K562 (cell line): ENCODE data around the gene ARHGAP9. TPM values are rescaled to one million over a fixed set of nuclear protein-coding genes. Genes with fewer than 3 reads are reported as not detected.

Experiments used
- ATAC-seq: fragments of 200-7000 bp; cut with Tn5 transposase; 3 replicates; pipeline ENCODE4 v1.9.1; 2020; ENCODE audit warnings: moderate library complexity
- BruUV-seq: library from RNA; stranded (reverse); fragments of 400-500 nt; replicated peaks from 2 replicates; lab custom pipeline; 2021; lab: Mats Ljungman, UMichigan
- CTCF ChIA-PET: fragments of 300-600 bp; formaldehyde crosslinking; extraction: SDS; loops from one replicate; lab custom pipeline; 2021; ENCODE audit warnings: low intra/inter-chr PET ratio; lab: Yijun Ruan, JAX
- POLR2A ChIA-PET: fragments of 300-600, 350-650 bp; sonication (Branson Sonifier 250); formaldehyde crosslinking; extraction: SDS; loops from one replicate; lab custom pipeline; 2021; ENCODE audit warnings: antibody characterized with exemption, inconsistent platforms; lab: Yijun Ruan, JAX
- DNase-seq, 4 experiments: peaks; one replicate each; pipeline versions ENCODE4 v3.0.0 to v3.0.0-alpha.2; 2011 to 2018; ENCODE audit warnings: low spot score in 3 of 4, mixed read lengths in 3 of 4; ENCODE audit errors: extremely low read depth in 1 of 4
- FAIRE-seq: peaks from 2 replicates; lab custom pipeline; 2011; peaks lifted over from hg19 to GRCh38; lab: Jason Lieb, UNC
- H2AFZ ChIP-seq: 2 replicates; pipeline ENCODE4 v1.6.0; 2011; ENCODE audit warnings: low read depth, low read length, control low read depth, inconsistent platforms
- H3K27ac ChIP-seq: fragments of 200-600 bp; 3 replicates; pipeline ENCODE4 v1.8.0; 2011; ENCODE audit warnings: low read depth, mild to moderate bottlenecking, control low read depth, inconsistent platforms, low read length, moderate library complexity, mixed read lengths; ENCODE audit errors: extremely low read depth
- H3K27me3 ChIP-seq, 2 experiments: fragments of 300-600 bp in 1 of 2; 2 replicates in 1 of 2; 3 replicates in 1 of 2; pipeline versions ENCODE4 v1.6.0 to v1.8.0; 2011; ENCODE audit warnings: inconsistent platforms in 2 of 2, low read length in 2 of 2, mild to moderate bottlenecking in 1 of 2, mixed read lengths in 1 of 2, moderate library complexity in 1 of 2; ENCODE audit not compliant: control insufficient read depth in 2 of 2, insufficient read depth in 2 of 2
- H3K36me3 ChIP-seq: fragments of 300-600 bp; 3 replicates; pipeline ENCODE4 v1.8.0; 2011; ENCODE audit warnings: mild to moderate bottlenecking, low read length, inconsistent platforms; ENCODE audit not compliant: control insufficient read depth, insufficient read depth
- H3K4me1 ChIP-seq, 2 experiments: fragments of 200-600 bp in 1 of 2; replicated peaks in 1 of 2; 2 replicates in 1 of 2; 3 replicates in 1 of 2; pipeline versions ENCODE4 v1.5.1 to v1.8.0; 2011; ENCODE audit warnings: inconsistent platforms in 2 of 2, low read length in 2 of 2, mild to moderate bottlenecking in 1 of 2, mixed read lengths in 1 of 2, moderate library complexity in 1 of 2; ENCODE audit not compliant: control insufficient read depth in 2 of 2, insufficient read depth in 2 of 2
- H3K4me2 ChIP-seq: 2 replicates; pipeline ENCODE4 v1.6.1; 2011; ENCODE audit warnings: low read length, control low read depth, inconsistent platforms, mixed read lengths; ENCODE audit not compliant: insufficient read depth
- H3K4me3 ChIP-seq: fragments of 200-600 bp; sonication (generic), shearing (Covaris generic); 2 replicates; pipeline ENCODE4 v1.5.1; 2016; ENCODE audit warnings: control low read depth, inconsistent platforms
- H3K79me2 ChIP-seq: fragments of 200-600 bp; 3 replicates; pipeline ENCODE4 v1.8.0; 2011; ENCODE audit warnings: low read length, inconsistent platforms; ENCODE audit not compliant: control insufficient read depth, insufficient read depth
- H3K9ac ChIP-seq, 2 experiments: 2 replicates each; pipeline versions ENCODE4 v1.6.0 to v1.6.1; 2011; ENCODE audit warnings: low read depth in 2 of 2, low read length in 2 of 2, control low read depth in 1 of 2, inconsistent platforms in 1 of 2, mild to moderate bottlenecking in 1 of 2, mixed read lengths in 1 of 2; ENCODE audit not compliant: insufficient read depth in 1 of 2
- H3K9me1 ChIP-seq: one replicate; pipeline ENCODE4 v1.6.0; 2011; ENCODE audit warnings: inconsistent platforms, mild to moderate bottlenecking, low read length, moderate library complexity; ENCODE audit not compliant: control insufficient read depth, insufficient read depth
- H3K9me3 ChIP-seq: replicated peaks from 2 replicates; pipeline ENCODE4 v1.5.1; 2011; ENCODE audit warnings: low read depth, low read length, inconsistent platforms; ENCODE audit not compliant: control insufficient read depth, insufficient read depth
- H4K20me1 ChIP-seq: replicated peaks from 2 replicates; pipeline ENCODE4 v1.6.1; 2011; ENCODE audit warnings: low read length, inconsistent platforms, mixed read lengths; ENCODE audit not compliant: control insufficient read depth, insufficient read depth
- ARID1B ChIP-seq: fragments of 450-650 bp; IDR thresholded peaks from 2 replicates; pipeline ENCODE4 v1.6.1; 2016; ENCODE audit warnings: antibody characterized with exemption, mild to moderate bottlenecking, inconsistent platforms
- ASH1L ChIP-seq: fragments of 450-650 bp; IDR thresholded peaks from 2 replicates; pipeline ENCODE4 v1.6.1; 2018; ENCODE audit warnings: borderline replicate concordance, mild to moderate bottlenecking, low read depth; ENCODE audit not compliant: partially characterized antibody
- HDGF ChIP-seq: fragments of 450-650 bp; IDR thresholded peaks from 2 replicates; pipeline ENCODE4 v1.6.1; 2016
- IFI16 ChIP-seq: fragments of 250-450 bp; sonication (Bioruptor Pico); IDR thresholded peaks from 2 replicates; pipeline ENCODE4 v2.1.2; 2022; ENCODE audit warnings: mild to moderate bottlenecking, inconsistent platforms
- MTF1 ChIP-seq: fragments of 250-450 bp; sonication (Bioruptor Pico); IDR thresholded peaks from 2 replicates; pipeline ENCODE4 v1.9.0; 2021; ENCODE audit warnings: moderate library complexity, mild to moderate bottlenecking, inconsistent platforms, borderline replicate concordance
- PYGO2 ChIP-seq: fragments of 450-650 bp; IDR thresholded peaks from 2 replicates; pipeline ENCODE4 v1.6.1; 2016; ENCODE audit warnings: mild to moderate bottlenecking, missing genetic modification characterization, moderate library complexity, missing compliant biosample characterization
- RBM15 ChIP-seq: fragments of 200-400 bp; formaldehyde crosslinking; IDR thresholded peaks from 2 replicates; pipeline ENCODE4 v1.6.1; 2018; ENCODE audit warnings: mild to moderate bottlenecking, low read length, moderate library complexity; ENCODE audit not compliant: insufficient read depth
- SAP30 ChIP-seq: fragments of 200-600 bp; sonication (generic); IDR thresholded peaks from 2 replicates; pipeline ENCODE4 v1.6.1; 2012; ENCODE audit warnings: borderline replicate concordance, low read depth, mild to moderate bottlenecking, moderate library complexity, low read length, control low read depth, inconsistent platforms; ENCODE audit not compliant: insufficient read depth, poor library complexity, severe bottlenecking
- TARDBP ChIP-seq: fragments of 450-650 bp; IDR thresholded peaks from 2 replicates; pipeline ENCODE4 v1.6.1; 2016
- ZNF121 ChIP-seq: sonication (generic); formaldehyde crosslinking; conservative IDR thresholded peaks from 2 replicates; pipeline ENCODE4 v1.8.0; 2022; ENCODE audit warnings: missing genetic modification reagents
- WGBS: fragments of 100-300 bp; shearing (Covaris generic); methylation state at CpG from one replicate; pipeline ENCODE4 v1.1.6; 2016; ENCODE audit warnings: low coverage, mixed read lengths; ENCODE audit not compliant: insufficient coverage; ENCODE audit errors: missing lambda C conversion rate; 5-methylcytosine and 5-hydroxymethylcytosine counted together
- in situ Hi-C: fragments of 300-500 bp; cut with MboI; formaldehyde crosslinking; loops from 4 replicates; pipeline ENCODE4 v1.15.0; 2018; ENCODE audit warnings: inconsistent platforms, mixed read lengths
- intact Hi-C: fragments of 100-400 bp; cut with micrococcal nuclease; formaldehyde crosslinking; loops from 2 replicates; pipeline ENCODE4 v1.14.2; 2022
- polyA plus RNA-seq, 8 experiments: library from polyadenylated mRNA; depleted of rRNA in 4 of 8; stranded (reverse) in 5 of 8; unstranded in 3 of 8; fragments of >200 nt; fragmentation: Nextera tagmentation in 2 of 8; fragmentation: Illumina TruSeq in 1 of 8; extraction: Ambion mirVana in 2 of 8; extraction: Trizol in 1 of 8; gene quantifications; 2 replicates each; pipeline versions ENCODE4 v1.2.1 to v1.2.3, GENCODE V29; 2011 to 2014; ENCODE audit warnings: inconsistent platforms in 1 of 8, missing spikeins in 1 of 8
- total RNA-seq, 7 experiments: library from RNA; depleted of rRNA in 6 of 7; stranded (reverse); fragments of >200 nt in 6 of 7; fragmentation: Illumina TruSeq in 2 of 7; extraction: Trizol in 2 of 7; gene quantifications; 2 replicates each; pipeline versions ENCODE4 v1.2.1 to v1.2.3, GENCODE V29; 2011 to 2021; ENCODE audit warnings: low replicate concordance in 1 of 7
- TF ChIP-seq, protein P1 (sequence below): sonication (generic); formaldehyde crosslinking; IDR thresholded peaks from 2 replicates; pipeline ENCODE4 v1.8.0; 2022; ENCODE audit warnings: missing genetic modification reagents, mild to moderate bottlenecking, borderline replicate concordance
- TF ChIP-seq, protein P2 (sequence below): fragments of 150-350 bp; IDR thresholded peaks from 2 replicates; pipeline ENCODE4 v1.6.1; 2014; ENCODE audit warnings: low read depth, mild to moderate bottlenecking, low read length, borderline replicate concordance
- TF ChIP-seq, protein P3 (sequence below): fragments of 200-800 bp; sonication (Bioruptor generic); IDR thresholded peaks from 2 replicates; pipeline ENCODE4 v1.6.1; 2017; ENCODE audit warnings: missing genetic modification characterization, missing compliant biosample characterization
- TF ChIP-seq, protein P4 (sequence below): fragments of 250-450 bp; sonication (Bioruptor Pico); IDR thresholded peaks from 2 replicates; pipeline ENCODE4 v1.5.0; 2022; ENCODE audit warnings: mild to moderate bottlenecking

The ARHGAP9 gene
- total and polyA plus RNA-seq, 9 of the 15 experiments (the other 6 are each of a cell fraction or from before 2014, with no cell fraction given): 1.5 to 10.2 (median 5.1) TPM

DNA sequence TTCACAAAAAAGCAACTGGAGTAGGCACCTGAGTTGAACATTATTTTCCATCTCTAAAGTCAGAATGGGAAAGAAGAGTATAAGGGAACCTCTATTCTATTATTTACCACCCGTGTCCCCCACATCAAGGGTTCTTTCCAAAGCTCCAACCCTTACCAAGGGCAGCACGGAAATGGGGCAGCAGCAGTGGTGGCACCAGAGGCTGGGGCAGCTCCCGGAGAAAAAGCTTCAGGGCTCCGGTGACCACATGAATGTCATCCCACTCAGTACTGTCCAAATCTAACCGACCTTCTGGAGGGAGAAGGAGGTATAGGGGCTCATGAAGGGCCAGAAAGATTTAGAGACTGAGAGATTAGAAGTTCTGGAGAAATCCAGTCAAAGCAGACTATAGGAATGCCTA lies 5.8 kb downstream of the ARHGAP9 start:
- in situ Hi-C loops: no loop called here
- DNase-seq (no peak), ATAC-seq (no peak)
- no peak overlapping the region for H2AFZ ChIP-seq
- peaks cover 41 to 53% of the 10 kb centered on the region in 2 experiments for H3K4me1 ChIP-seq
- H3K79me2 ChIP-seq: no peaks in the 10 kb centered on the region
- H3K36me3 ChIP-seq: no peaks in the 10 kb centered on the region
- CTCF ChIA-PET: no interaction called here
- no peaks in the 10 kb centered on the region for H4K20me1 ChIP-seq
- no peak overlapping the region for H3K9ac ChIP-seq
- TF ChIP-seq, protein P1, sequence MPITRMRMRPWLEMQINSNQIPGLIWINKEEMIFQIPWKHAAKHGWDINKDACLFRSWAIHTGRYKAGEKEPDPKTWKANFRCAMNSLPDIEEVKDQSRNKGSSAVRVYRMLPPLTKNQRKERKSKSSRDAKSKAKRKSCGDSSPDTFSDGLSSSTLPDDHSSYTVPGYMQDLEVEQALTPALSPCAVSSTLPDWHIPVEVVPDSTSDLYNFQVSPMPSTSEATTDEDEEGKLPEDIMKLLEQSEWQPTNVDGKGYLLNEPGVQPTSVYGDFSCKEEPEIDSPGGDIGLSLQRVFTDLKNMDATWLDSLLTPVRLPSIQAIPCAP: no peak
- TF ChIP-seq SAP30: no peak
- no peak for TF ChIP-seq TARDBP
- TF ChIP-seq ASH1L: no peak
- TF ChIP-seq, protein P2, sequence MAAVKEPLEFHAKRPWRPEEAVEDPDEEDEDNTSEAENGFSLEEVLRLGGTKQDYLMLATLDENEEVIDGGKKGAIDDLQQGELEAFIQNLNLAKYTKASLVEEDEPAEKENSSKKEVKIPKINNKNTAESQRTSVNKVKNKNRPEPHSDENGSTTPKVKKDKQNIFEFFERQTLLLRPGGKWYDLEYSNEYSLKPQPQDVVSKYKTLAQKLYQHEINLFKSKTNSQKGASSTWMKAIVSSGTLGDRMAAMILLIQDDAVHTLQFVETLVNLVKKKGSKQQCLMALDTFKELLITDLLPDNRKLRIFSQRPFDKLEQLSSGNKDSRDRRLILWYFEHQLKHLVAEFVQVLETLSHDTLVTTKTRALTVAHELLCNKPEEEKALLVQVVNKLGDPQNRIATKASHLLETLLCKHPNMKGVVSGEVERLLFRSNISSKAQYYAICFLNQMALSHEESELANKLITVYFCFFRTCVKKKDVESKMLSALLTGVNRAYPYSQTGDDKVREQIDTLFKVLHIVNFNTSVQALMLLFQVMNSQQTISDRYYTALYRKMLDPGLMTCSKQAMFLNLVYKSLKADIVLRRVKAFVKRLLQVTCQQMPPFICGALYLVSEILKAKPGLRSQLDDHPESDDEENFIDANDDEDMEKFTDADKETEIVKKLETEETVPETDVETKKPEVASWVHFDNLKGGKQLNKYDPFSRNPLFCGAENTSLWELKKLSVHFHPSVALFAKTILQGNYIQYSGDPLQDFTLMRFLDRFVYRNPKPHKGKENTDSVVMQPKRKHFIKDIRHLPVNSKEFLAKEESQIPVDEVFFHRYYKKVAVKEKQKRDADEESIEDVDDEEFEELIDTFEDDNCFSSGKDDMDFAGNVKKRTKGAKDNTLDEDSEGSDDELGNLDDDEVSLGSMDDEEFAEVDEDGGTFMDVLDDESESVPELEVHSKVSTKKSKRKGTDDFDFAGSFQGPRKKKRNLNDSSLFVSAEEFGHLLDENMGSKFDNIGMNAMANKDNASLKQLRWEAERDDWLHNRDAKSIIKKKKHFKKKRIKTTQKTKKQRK: no peak
- TF ChIP-seq, protein P3, sequence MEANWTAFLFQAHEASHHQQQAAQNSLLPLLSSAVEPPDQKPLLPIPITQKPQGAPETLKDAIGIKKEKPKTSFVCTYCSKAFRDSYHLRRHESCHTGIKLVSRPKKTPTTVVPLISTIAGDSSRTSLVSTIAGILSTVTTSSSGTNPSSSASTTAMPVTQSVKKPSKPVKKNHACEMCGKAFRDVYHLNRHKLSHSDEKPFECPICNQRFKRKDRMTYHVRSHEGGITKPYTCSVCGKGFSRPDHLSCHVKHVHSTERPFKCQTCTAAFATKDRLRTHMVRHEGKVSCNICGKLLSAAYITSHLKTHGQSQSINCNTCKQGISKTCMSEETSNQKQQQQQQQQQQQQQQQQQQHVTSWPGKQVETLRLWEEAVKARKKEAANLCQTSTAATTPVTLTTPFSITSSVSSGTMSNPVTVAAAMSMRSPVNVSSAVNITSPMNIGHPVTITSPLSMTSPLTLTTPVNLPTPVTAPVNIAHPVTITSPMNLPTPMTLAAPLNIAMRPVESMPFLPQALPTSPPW (CRISPR knock-in tag): no peak
- no peak for TF ChIP-seq IFI16 (CRISPR knock-in tag)
- TF ChIP-seq, protein P4, sequence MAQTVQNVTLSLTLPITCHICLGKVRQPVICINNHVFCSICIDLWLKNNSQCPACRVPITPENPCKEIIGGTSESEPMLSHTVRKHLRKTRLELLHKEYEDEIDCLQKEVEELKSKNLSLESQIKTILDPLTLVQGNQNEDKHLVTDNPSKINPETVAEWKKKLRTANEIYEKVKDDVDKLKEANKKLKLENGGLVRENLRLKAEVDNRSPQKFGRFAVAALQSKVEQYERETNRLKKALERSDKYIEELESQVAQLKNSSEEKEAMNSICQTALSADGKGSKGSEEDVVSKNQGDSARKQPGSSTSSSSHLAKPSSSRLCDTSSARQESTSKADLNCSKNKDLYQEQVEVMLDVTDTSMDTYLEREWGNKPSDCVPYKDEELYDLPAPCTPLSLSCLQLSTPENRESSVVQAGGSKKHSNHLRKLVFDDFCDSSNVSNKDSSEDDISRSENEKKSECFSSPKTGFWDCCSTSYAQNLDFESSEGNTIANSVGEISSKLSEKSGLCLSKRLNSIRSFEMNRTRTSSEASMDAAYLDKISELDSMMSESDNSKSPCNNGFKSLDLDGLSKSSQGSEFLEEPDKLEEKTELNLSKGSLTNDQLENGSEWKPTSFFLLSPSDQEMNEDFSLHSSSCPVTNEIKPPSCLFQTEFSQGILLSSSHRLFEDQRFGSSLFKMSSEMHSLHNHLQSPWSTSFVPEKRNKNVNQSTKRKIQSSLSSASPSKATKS (CRISPR knock-in tag): no peak
- TF ChIP-seq MTF1 (CRISPR knock-in tag): no peak
- no peak for TF ChIP-seq ZNF121 (CRISPR knock-in tag)
- no peak for TF ChIP-seq RBM15
- no peak for TF ChIP-seq HDGF
- TF ChIP-seq PYGO2 (tag): no peak
- TF ChIP-seq ARID1B: no peak
- TF ChIP-seq, all 486 proteins: peak for 0
- no peak overlapping the region for H3K27ac ChIP-seq
- H3K9me3 ChIP-seq: no peaks in the 10 kb centered on the region
- H3K9me1 ChIP-seq: no peaks in the 10 kb centered on the region
- H3K27me3 ChIP-seq: peaks cover 6 to 26% of the 10 kb centered on the region in 2 experiments; a peak in 4 of 5 replicates
- FAIRE-seq: no peak
- BruUV-seq: no TSS peak
- POLR2A ChIA-PET: interaction anchor here (0.6 to 1.9 kb wide), 7 partner anchors 8 to 40 kb away, joined by 3 to 7 read pairs (median 4); partner anchors contain the start of gene INHBE
- H3K4me3 ChIP-seq: no peak overlapping the region
- WGBS: 35% methylated on average over 5 of the region's 5 CpGs
- intact Hi-C loops: no loop called here
- H3K4me2 ChIP-seq: no peak overlapping the region
